GM23338 (cell line): ENCODE results near the gene USP16. TPM values are rescaled to one million over a fixed set of nuclear protein-coding genes. Genes with fewer than 3 reads are reported as not detected.

Experiments used
- ATAC-seq: fragments of 200-7000 bp; cut with Tn5 transposase; 3 replicates; pipeline ENCODE4 v1.9.1; 2020
- DNase-seq: peaks from one replicate; pipeline ENCODE4 v3.0.0-alpha.2; 2015; ENCODE audit warnings: low spot score
- H2AFZ ChIP-seq: fragments of 200-600 bp; sonication (generic); 2 replicates; pipeline ENCODE4 v1.8.0; 2016; ENCODE audit warnings: antibody characterized with exemption, mild to moderate bottlenecking, moderate library complexity
- H3F3A ChIP-seq: fragments of 200-600 bp; sonication (generic); replicated peaks from 2 replicates; pipeline ENCODE4 v1.8.0; 2017; ENCODE audit warnings: antibody characterized with exemption, mixed run types, low read depth
- H3K27ac ChIP-seq: fragments of 200-600 bp; sonication (generic); 2 replicates; pipeline ENCODE4 v1.6.1; 2016; ENCODE audit warnings: low read depth
- H3K27me3 ChIP-seq: fragments of 200-600 bp; sonication (generic); 2 replicates; pipeline ENCODE4 v1.8.0; 2016; ENCODE audit warnings: mild to moderate bottlenecking, mixed run types, moderate library complexity; ENCODE audit not compliant: insufficient read depth
- H3K36me3 ChIP-seq: fragments of 200-600 bp; sonication (generic); 2 replicates; pipeline ENCODE4 v1.8.0; 2016; ENCODE audit warnings: mild to moderate bottlenecking; ENCODE audit not compliant: insufficient read depth
- H3K4me1 ChIP-seq: fragments of 200-600 bp; sonication (generic); 2 replicates; pipeline ENCODE4 v1.8.0; 2016; ENCODE audit warnings: mild to moderate bottlenecking, moderate library complexity; ENCODE audit not compliant: insufficient read depth
- H3K4me2 ChIP-seq: fragments of 200-600 bp; sonication (generic); 2 replicates; pipeline ENCODE4 v1.7.1; 2017; ENCODE audit warnings: mixed run types
- H3K4me3 ChIP-seq: fragments of 200-600 bp; sonication (generic); 2 replicates; pipeline ENCODE4 v1.6.1; 2016; ENCODE audit warnings: mixed run types
- H3K79me2 ChIP-seq: fragments of 200-600 bp; sonication (generic); replicated peaks from 2 replicates; pipeline ENCODE4 v1.8.0; 2017; ENCODE audit warnings: mild to moderate bottlenecking; ENCODE audit not compliant: insufficient read depth
- H3K9me2 ChIP-seq: fragments of 200-600 bp; sonication (generic); 2 replicates; pipeline ENCODE4 v1.8.0; 2017; ENCODE audit not compliant: insufficient read depth
- H4K20me1 ChIP-seq: fragments of 200-600 bp; sonication (generic); replicated peaks from 2 replicates; pipeline ENCODE4 v1.8.0; 2017; ENCODE audit warnings: mild to moderate bottlenecking; ENCODE audit not compliant: insufficient read depth
- H3K27ac Mint-ChIP-seq: 2 replicates; pipeline ENCODE4 v1.8.0; 2020; ENCODE audit warnings: inconsistent platforms, mild to moderate bottlenecking, moderate library complexity, mixed read lengths
- H3K27me3 Mint-ChIP-seq: 3 replicates; pipeline ENCODE4 v1.8.0; 2022; ENCODE audit warnings: low read depth, mild to moderate bottlenecking, moderate library complexity, mixed read lengths, inconsistent platforms; ENCODE audit not compliant: insufficient read depth, poor library complexity
- H3K36me3 Mint-ChIP-seq: 3 replicates; pipeline ENCODE4 v1.8.0; 2021; ENCODE audit warnings: low read depth, mild to moderate bottlenecking, inconsistent platforms, moderate library complexity, mixed read lengths
- H3K4me1 Mint-ChIP-seq: 3 replicates; pipeline ENCODE4 v1.8.0; 2020; ENCODE audit warnings: mild to moderate bottlenecking, inconsistent platforms, mixed read lengths
- H3K4me3 Mint-ChIP-seq: 3 replicates; pipeline ENCODE4 v1.8.0; 2021; ENCODE audit warnings: moderate library complexity, mild to moderate bottlenecking, inconsistent platforms, mixed read lengths
- H3K9me3 Mint-ChIP-seq: 3 replicates; pipeline ENCODE4 v1.8.0; 2020; ENCODE audit warnings: moderate library complexity, mild to moderate bottlenecking, inconsistent platforms, mixed read lengths
- CREB1 ChIP-seq: fragments of 250-450 bp; sonication (Bioruptor Pico); IDR thresholded peaks from 2 replicates; pipeline ENCODE4 v1.5.0; 2020; ENCODE audit warnings: low read depth, mild to moderate bottlenecking, moderate library complexity
- EZH2 ChIP-seq: fragments of 200-600 bp; sonication (generic); IDR thresholded peaks from one replicate; pipeline ENCODE4 v1.8.0; 2017; ENCODE audit warnings: antibody characterized with exemption, mild to moderate bottlenecking, low read depth; ENCODE audit not compliant: unreplicated experiment
- EZH2phosphoT487 ChIP-seq: fragments of 200-600 bp; sonication (generic); IDR thresholded peaks from one replicate; pipeline ENCODE4 v1.8.1; 2018; ENCODE audit warnings: antibody characterized with exemption; ENCODE audit not compliant: unreplicated experiment
- JUNB ChIP-seq: IDR thresholded peaks from one replicate; pipeline ENCODE4 v1.6.1; 2016; ENCODE audit warnings: antibody characterized with exemption; ENCODE audit not compliant: unreplicated experiment
- NANOG ChIP-seq: IDR thresholded peaks from 2 replicates; pipeline ENCODE4 v1.6.1; 2016; ENCODE audit warnings: antibody characterized with exemption, borderline replicate concordance
- POLR2AphosphoS5 ChIP-seq: IDR thresholded peaks from 2 replicates; pipeline ENCODE4 v1.6.1; 2016; ENCODE audit warnings: antibody characterized with exemption, low read depth
- STAT1 ChIP-seq: IDR thresholded peaks from one replicate; pipeline ENCODE4 v1.6.1; 2016; ENCODE audit warnings: antibody characterized with exemption; ENCODE audit not compliant: unreplicated experiment
- ZNF114 ChIP-seq: fragments of 250-450 bp; sonication (Bioruptor Pico); IDR thresholded peaks from 2 replicates; pipeline ENCODE4 v1.5.0; 2020; ENCODE audit warnings: mild to moderate bottlenecking, moderate library complexity
- ZNF331 ChIP-seq: fragments of 250-450 bp; sonication (Bioruptor Pico); IDR thresholded peaks from 2 replicates; pipeline ENCODE4 v1.5.0; 2020; ENCODE audit warnings: low read depth, mild to moderate bottlenecking, moderate library complexity
- polyA plus RNA-seq: library from polyadenylated mRNA; unstranded; fragments of >200 nt; fragmentation: Nextera tagmentation; extraction: Ambion mirVana; gene quantifications from 2 replicates; pipeline ENCODE4 v1.2.1, GENCODE V29; 2016
- total RNA-seq: library from RNA; depleted of rRNA; stranded (reverse); fragments of >200 nt; shearing (Covaris generic); gene quantifications from 2 replicates; pipeline ENCODE4 v1.2.3, GENCODE V29; 2014
- TF ChIP-seq, protein P1 (sequence below): fragments of 250-450 bp; sonication (Bioruptor Pico); IDR thresholded peaks from 2 replicates; pipeline ENCODE4 v1.5.0; 2020; ENCODE audit warnings: mild to moderate bottlenecking, moderate library complexity
- TF ChIP-seq, protein P2 (sequence below), 2 experiments: fragments of 200-600 bp in 1 of 2; sonication (generic) in 1 of 2; conservative IDR thresholded peaks; 2 replicates each; pipeline versions ENCODE4 v1.5.1 to v1.6.1; 2016 to 2017; ENCODE audit warnings: antibody characterized with exemption in 2 of 2, low read depth in 2 of 2, mild to moderate bottlenecking in 2 of 2, moderate library complexity in 1 of 2
- TF ChIP-seq, protein P3 (sequence below): IDR thresholded peaks from one replicate; pipeline ENCODE4 v1.6.1; 2018; ENCODE audit warnings: antibody characterized with exemption; ENCODE audit not compliant: unreplicated experiment
- TF ChIP-seq, protein P4 (sequence below): IDR thresholded peaks from 2 replicates; pipeline ENCODE4 v1.6.1; 2016; ENCODE audit warnings: antibody characterized with exemption

USP16 gene
- total and polyA plus RNA-seq, 2 experiments from 2014 or later, result 19.7 to 70.4 TPM

DNA sequence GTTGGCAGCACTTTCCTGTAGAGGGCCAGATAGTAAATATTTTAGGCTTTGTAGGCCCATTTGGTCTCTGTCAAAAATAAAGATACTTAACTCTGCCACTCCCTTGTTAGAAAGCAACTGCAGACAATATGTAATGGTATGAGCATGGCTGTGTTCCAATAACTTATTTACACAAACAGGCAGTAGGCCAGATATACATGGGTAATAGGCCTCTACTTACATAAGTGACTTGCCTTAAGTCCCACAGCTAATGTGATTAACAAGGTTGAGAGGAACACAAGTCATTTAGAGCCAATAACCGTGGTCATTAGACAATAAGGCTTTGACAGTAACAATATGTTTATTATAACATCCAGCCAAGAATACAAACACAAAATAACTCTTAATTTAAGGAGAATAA lies 31.5 kb downstream of the USP16 start:
- Mint-ChIP-seq H3K4me1 (no peaks in the 10 kb centered on the region; the same call in 2 of the 3 replicates), H3K4me3 (no peak overlapping the region), H3K27me3 (no peaks in the 10 kb centered on the region), H3K36me3 (peaks cover 65% of the 10 kb centered on the region), H3K27ac (no peak overlapping the region; the same call in 1 of the 2 replicates), H3K9me3 (no peaks in the 10 kb centered on the region)
- no peaks in the 10 kb centered on the region for H3K4me1 ChIP-seq
- no peak overlapping the region for H3K4me2 ChIP-seq
- no peaks in the 10 kb centered on the region; the same call in 1 of the 2 replicates for H3K79me2 ChIP-seq
- no peak for DNase-seq
- peaks cover 17% of the 10 kb centered on the region; the same call in 1 of the 2 replicates for H3F3A ChIP-seq
- TF ChIP-seq, protein P1, sequence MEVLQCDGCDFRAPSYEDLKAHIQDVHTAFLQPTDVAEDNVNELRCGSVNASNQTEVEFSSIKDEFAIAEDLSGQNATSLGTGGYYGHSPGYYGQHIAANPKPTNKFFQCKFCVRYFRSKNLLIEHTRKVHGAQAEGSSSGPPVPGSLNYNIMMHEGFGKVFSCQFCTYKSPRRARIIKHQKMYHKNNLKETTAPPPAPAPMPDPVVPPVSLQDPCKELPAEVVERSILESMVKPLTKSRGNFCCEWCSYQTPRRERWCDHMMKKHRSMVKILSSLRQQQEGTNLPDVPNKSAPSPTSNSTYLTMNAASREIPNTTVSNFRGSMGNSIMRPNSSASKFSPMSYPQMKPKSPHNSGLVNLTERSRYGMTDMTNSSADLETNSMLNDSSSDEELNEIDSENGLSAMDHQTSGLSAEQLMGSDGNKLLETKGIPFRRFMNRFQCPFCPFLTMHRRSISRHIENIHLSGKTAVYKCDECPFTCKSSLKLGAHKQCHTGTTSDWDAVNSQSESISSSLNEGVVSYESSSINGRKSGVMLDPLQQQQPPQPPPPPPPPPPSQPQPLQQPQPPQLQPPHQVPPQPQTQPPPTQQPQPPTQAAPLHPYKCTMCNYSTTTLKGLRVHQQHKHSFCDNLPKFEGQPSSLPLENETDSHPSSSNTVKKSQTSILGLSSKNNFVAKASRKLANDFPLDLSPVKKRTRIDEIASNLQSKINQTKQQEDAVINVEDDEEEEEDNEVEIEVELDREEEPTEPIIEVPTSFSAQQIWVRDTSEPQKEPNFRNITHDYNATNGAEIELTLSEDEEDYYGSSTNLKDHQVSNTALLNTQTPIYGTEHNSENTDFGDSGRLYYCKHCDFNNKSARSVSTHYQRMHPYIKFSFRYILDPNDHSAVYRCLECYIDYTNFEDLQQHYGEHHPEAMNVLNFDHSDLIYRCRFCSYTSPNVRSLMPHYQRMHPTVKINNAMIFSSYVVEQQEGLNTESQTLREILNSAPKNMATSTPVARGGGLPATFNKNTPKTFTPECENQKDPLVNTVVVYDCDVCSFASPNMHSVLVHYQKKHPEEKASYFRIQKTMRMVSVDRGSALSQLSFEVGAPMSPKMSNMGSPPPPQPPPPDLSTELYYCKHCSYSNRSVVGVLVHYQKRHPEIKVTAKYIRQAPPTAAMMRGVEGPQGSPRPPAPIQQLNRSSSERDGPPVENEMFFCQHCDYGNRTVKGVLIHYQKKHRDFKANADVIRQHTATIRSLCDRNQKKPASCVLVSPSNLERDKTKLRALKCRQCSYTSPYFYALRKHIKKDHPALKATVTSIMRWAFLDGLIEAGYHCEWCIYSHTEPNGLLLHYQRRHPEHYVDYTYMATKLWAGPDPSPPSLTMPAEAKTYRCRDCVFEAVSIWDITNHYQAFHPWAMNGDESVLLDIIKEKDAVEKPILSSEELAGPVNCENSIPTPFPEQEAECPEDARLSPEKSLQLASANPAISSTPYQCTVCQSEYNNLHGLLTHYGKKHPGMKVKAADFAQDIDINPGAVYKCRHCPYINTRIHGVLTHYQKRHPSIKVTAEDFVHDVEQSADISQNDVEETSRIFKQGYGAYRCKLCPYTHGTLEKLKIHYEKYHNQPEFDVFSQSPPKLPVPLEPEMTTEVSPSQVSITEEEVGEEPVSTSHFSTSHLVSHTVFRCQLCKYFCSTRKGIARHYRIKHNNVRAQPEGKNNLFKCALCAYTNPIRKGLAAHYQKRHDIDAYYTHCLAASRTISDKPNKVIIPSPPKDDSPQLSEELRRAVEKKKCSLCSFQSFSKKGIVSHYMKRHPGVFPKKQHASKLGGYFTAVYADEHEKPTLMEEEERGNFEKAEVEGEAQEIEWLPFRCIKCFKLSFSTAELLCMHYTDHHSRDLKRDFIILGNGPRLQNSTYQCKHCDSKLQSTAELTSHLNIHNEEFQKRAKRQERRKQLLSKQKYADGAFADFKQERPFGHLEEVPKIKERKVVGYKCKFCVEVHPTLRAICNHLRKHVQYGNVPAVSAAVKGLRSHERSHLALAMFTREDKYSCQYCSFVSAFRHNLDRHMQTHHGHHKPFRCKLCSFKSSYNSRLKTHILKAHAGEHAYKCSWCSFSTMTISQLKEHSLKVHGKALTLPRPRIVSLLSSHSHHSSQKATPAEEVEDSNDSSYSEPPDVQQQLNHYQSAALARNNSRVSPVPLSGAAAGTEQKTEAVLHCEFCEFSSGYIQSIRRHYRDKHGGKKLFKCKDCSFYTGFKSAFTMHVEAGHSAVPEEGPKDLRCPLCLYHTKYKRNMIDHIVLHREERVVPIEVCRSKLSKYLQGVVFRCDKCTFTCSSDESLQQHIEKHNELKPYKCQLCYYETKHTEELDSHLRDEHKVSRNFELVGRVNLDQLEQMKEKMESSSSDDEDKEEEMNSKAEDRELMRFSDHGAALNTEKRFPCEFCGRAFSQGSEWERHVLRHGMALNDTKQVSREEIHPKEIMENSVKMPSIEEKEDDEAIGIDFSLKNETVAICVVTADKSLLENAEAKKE (CRISPR knock-in tag), result no peak
- TF ChIP-seq EZH2phosphoT487 (no peak), POLR2AphosphoS5 (no peak), CREB1 (CRISPR knock-in tag) (no peak), ZNF331 (CRISPR knock-in tag) (no peak), STAT1 (no peak), EZH2 (no peak), JUNB (no peak), ZNF114 (CRISPR knock-in tag) (no peak), NANOG (no peak)
- TF ChIP-seq, protein P2, sequence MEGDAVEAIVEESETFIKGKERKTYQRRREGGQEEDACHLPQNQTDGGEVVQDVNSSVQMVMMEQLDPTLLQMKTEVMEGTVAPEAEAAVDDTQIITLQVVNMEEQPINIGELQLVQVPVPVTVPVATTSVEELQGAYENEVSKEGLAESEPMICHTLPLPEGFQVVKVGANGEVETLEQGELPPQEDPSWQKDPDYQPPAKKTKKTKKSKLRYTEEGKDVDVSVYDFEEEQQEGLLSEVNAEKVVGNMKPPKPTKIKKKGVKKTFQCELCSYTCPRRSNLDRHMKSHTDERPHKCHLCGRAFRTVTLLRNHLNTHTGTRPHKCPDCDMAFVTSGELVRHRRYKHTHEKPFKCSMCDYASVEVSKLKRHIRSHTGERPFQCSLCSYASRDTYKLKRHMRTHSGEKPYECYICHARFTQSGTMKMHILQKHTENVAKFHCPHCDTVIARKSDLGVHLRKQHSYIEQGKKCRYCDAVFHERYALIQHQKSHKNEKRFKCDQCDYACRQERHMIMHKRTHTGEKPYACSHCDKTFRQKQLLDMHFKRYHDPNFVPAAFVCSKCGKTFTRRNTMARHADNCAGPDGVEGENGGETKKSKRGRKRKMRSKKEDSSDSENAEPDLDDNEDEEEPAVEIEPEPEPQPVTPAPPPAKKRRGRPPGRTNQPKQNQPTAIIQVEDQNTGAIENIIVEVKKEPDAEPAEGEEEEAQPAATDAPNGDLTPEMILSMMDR (conservative IDR thresholded peaks at IDR 0.05; ENCODE audit: low read depth in 2 of 2), result no peak
- TF ChIP-seq, protein P3, sequence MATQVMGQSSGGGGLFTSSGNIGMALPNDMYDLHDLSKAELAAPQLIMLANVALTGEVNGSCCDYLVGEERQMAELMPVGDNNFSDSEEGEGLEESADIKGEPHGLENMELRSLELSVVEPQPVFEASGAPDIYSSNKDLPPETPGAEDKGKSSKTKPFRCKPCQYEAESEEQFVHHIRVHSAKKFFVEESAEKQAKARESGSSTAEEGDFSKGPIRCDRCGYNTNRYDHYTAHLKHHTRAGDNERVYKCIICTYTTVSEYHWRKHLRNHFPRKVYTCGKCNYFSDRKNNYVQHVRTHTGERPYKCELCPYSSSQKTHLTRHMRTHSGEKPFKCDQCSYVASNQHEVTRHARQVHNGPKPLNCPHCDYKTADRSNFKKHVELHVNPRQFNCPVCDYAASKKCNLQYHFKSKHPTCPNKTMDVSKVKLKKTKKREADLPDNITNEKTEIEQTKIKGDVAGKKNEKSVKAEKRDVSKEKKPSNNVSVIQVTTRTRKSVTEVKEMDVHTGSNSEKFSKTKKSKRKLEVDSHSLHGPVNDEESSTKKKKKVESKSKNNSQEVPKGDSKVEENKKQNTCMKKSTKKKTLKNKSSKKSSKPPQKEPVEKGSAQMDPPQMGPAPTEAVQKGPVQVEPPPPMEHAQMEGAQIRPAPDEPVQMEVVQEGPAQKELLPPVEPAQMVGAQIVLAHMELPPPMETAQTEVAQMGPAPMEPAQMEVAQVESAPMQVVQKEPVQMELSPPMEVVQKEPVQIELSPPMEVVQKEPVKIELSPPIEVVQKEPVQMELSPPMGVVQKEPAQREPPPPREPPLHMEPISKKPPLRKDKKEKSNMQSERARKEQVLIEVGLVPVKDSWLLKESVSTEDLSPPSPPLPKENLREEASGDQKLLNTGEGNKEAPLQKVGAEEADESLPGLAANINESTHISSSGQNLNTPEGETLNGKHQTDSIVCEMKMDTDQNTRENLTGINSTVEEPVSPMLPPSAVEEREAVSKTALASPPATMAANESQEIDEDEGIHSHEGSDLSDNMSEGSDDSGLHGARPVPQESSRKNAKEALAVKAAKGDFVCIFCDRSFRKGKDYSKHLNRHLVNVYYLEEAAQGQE, result no peak
- TF ChIP-seq, protein P4, sequence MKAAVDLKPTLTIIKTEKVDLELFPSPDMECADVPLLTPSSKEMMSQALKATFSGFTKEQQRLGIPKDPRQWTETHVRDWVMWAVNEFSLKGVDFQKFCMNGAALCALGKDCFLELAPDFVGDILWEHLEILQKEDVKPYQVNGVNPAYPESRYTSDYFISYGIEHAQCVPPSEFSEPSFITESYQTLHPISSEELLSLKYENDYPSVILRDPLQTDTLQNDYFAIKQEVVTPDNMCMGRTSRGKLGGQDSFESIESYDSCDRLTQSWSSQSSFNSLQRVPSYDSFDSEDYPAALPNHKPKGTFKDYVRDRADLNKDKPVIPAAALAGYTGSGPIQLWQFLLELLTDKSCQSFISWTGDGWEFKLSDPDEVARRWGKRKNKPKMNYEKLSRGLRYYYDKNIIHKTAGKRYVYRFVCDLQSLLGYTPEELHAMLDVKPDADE, result no peak
- no peaks in the 10 kb centered on the region for H3K27me3 ChIP-seq
- H3K27ac ChIP-seq, result no peak overlapping the region
- no peak overlapping the region for H2AFZ ChIP-seq
- no peak overlapping the region for H3K4me3 ChIP-seq
- no peak for ATAC-seq
- peaks cover 31% of the 10 kb centered on the region for H4K20me1 ChIP-seq
- no peaks in the 10 kb centered on the region for H3K9me2 ChIP-seq
- peaks cover 52% of the 10 kb centered on the region for H3K36me3 ChIP-seq
